GM19395 (cell line): ENCODE results near the gene UNC45A.

Experiments used
- ATAC-seq: cut with Tn5 transposase; IDR thresholded peaks from one replicate; pipeline ENCODE4 v1.9.1; 2021; ENCODE audit warnings: mild to moderate bottlenecking, moderate library complexity; ENCODE audit not compliant: unreplicated experiment

UNC45A gene

GRCh38 chr15:90934949-90935751 is at the start of gene UNC45A:
Gene UNC45A, plus strand, starts transcription at chr15:90935285. Its CDS starts 40 bp downstream, at chr15:90935325.
- ATAC-seq: peak; percentile 65

- peak; percentile 51 for ATAC-seq
These were observed 49.4 kb upstream of the UNC45A start for GRCh38 chr15:90885432-90886290.

GRCh38 chr15:90886291-90886614 is 48.8 kb upstream of the UNC45A start:
- ATAC-seq: no peak

- ATAC-seq: no peak
These were observed 48.0 kb upstream of the UNC45A start for GRCh38 chr15:90887037-90887481.

GRCh38 chr15:90889313-90889730 is 45.8 kb upstream of the UNC45A start:
- ATAC-seq: no peak

GRCh38 chr15:90889736-90890456 is 45.2 kb upstream of the UNC45A start:
- ATAC-seq: no peak

- no peak for ATAC-seq
These were observed 44.2 kb upstream of the UNC45A start for GRCh38 chr15:90890839-90891238.

GRCh38 chr15:90891346-90891949 is 43.6 kb upstream of the UNC45A start:
- ATAC-seq: no peak

GRCh38 chr15:90892023-90892422 is 43.1 kb upstream of the UNC45A start:
- ATAC-seq: no peak

GRCh38 chr15:90892498-90893174 is 42.4 kb upstream of the UNC45A start:
- no peak for ATAC-seq

GRCh38 chr15:90893175-90894090 is 41.7 kb upstream of the UNC45A start:
- ATAC-seq: no peak

- ATAC-seq: no peak
These were observed 39.4 kb upstream of the UNC45A start for GRCh38 chr15:90895571-90896117.

- ATAC-seq: peak; percentile 76
These were observed 37.9 kb upstream of the UNC45A start for GRCh38 chr15:90897131-90897655.

- ATAC-seq: no peak
These were observed 33.7 kb upstream of the UNC45A start for GRCh38 chr15:90901175-90902039.

- peak; percentile 69 for ATAC-seq
These were observed 32.8 kb upstream of the UNC45A start for GRCh38 chr15:90902040-90902839.

- peak; percentile 66 for ATAC-seq
These were observed 32.0 kb upstream of the UNC45A start, which contains the start of gene MAN2A2 for GRCh38 chr15:90902840-90903732. Gene MAN2A2, plus strand, starts transcription at chr15:90903302. Its CDS starts 906 bp downstream, at chr15:90904208.
